Osteoblast (primary cell): ENCODE measurements around the gene CREBL2. TPM values are rescaled to one million over a fixed set of nuclear protein-coding genes. Genes with fewer than 3 reads are reported as not detected.
A peak's percentile ranks its signal among the peaks of the same experiment; 100 is the strongest.
"Not testable (repeated sequence)": the region's sequence is repeated elsewhere in the genome, so short reads cannot be mapped to it uniquely, and the experiment has no call there.

ENCODE experiments used
- DNase-seq: peaks from one replicate; pipeline ENCODE4 v3.0.0; 2011; ENCODE audit warnings: low spot score, mixed read lengths; ENCODE audit not compliant: insufficient read length; ENCODE audit errors: missing footprints
- H2AFZ ChIP-seq: 2 replicates; pipeline ENCODE4 v1.6.0; 2011; ENCODE audit warnings: mild to moderate bottlenecking, low read length
- H3K27ac ChIP-seq: 2 replicates; pipeline ENCODE4 v1.5.1; 2011; ENCODE audit warnings: mild to moderate bottlenecking, low read depth, low read length, moderate library complexity
- H3K27me3 ChIP-seq: 2 replicates; pipeline ENCODE4 v1.6.0; 2012; ENCODE audit warnings: mild to moderate bottlenecking, control low read depth, inconsistent platforms, low read length, moderate library complexity; ENCODE audit not compliant: insufficient read depth
- H3K36me3 ChIP-seq: 2 replicates; pipeline ENCODE4 v1.5.1; 2011; ENCODE audit warnings: mild to moderate bottlenecking, low read length, control low read depth, moderate library complexity; ENCODE audit not compliant: insufficient read depth
- H3K4me1 ChIP-seq: 2 replicates; pipeline ENCODE4 v1.5.1; 2011; ENCODE audit warnings: mild to moderate bottlenecking, low read length, control low read depth, moderate library complexity; ENCODE audit not compliant: insufficient read depth
- H3K4me2 ChIP-seq: 2 replicates; pipeline ENCODE4 v1.6.0; 2011; ENCODE audit warnings: mild to moderate bottlenecking, low read length; ENCODE audit not compliant: insufficient read depth
- H3K4me3 ChIP-seq: fragments of 200-600 bp; sonication (generic); 3 replicates; pipeline ENCODE4 v1.5.1; 2012; ENCODE audit warnings: mild to moderate bottlenecking, low read length, inconsistent platforms; ENCODE audit not compliant: insufficient read depth
- H3K79me2 ChIP-seq: 2 replicates; pipeline ENCODE4 v1.6.0; 2012; ENCODE audit warnings: mild to moderate bottlenecking, low read length, control low read depth, inconsistent platforms; ENCODE audit not compliant: insufficient read depth
- H3K9me3 ChIP-seq: 2 replicates; pipeline ENCODE4 v1.5.1; 2011; ENCODE audit warnings: low read depth, low read length, control low read depth
- H4K20me1 ChIP-seq: 2 replicates; pipeline ENCODE4 v1.6.0; 2012; ENCODE audit warnings: mild to moderate bottlenecking, low read length, control low read depth; ENCODE audit not compliant: insufficient read depth
- CTCF ChIP-seq: IDR thresholded peaks from 2 replicates; pipeline ENCODE4 v1.5.1; 2011; ENCODE audit warnings: mild to moderate bottlenecking, low read depth, low read length, moderate library complexity; ENCODE audit errors: extremely low read depth
- total RNA-seq: library from RNA; depleted of rRNA; stranded (reverse); fragments of >200 nt; gene quantifications from 2 replicates; pipeline ENCODE4 v1.2.3, GENCODE V29; 2012

The CREBL2 gene
- total RNA-seq, 1 donor: 47.0 TPM

GRCh38 chr12:12577786-12578185 is 33.9 kb upstream of the CREBL2 start:
- Histone ChIP-seq H3K27me3 (no peaks in the 10 kb centered on the region), H3K4me1 (no peaks in the 10 kb centered on the region), H3K27ac (no peak overlapping the region), H4K20me1 (no peaks in the 10 kb centered on the region), H3K4me2 (no peak overlapping the region), H3K36me3 (no peaks in the 10 kb centered on the region), H3K9me3 (no peaks in the 10 kb centered on the region), H2AFZ (no peak overlapping the region), H3K79me2 (no peaks in the 10 kb centered on the region), H3K4me3 (no peak overlapping the region)
- DNase-seq: no peak
- TF ChIP-seq CTCF: no peak

GRCh38 chr12:12580716-12581115 is 31.0 kb upstream of the CREBL2 start:
- not testable (repeated sequence) for H3K79me2 ChIP-seq, H3K4me1 ChIP-seq, H3K4me2 ChIP-seq, H3K4me3 ChIP-seq, H3K27ac ChIP-seq, DNase-seq, H2AFZ ChIP-seq, H3K9me3 ChIP-seq, H3K27me3 ChIP-seq, H4K20me1 ChIP-seq, H3K36me3 ChIP-seq

GRCh38 chr12:12582193-12582881 is 29.3 kb upstream of the CREBL2 start:
- no peak for DNase-seq
- H3K36me3 ChIP-seq: no peaks in the 10 kb centered on the region
- H3K27ac ChIP-seq: no peak overlapping the region
- H3K27me3 ChIP-seq: no peaks in the 10 kb centered on the region
- no peaks in the 10 kb centered on the region for H3K79me2 ChIP-seq
- H2AFZ ChIP-seq: no peak overlapping the region
- H4K20me1 ChIP-seq: no peaks in the 10 kb centered on the region
- H3K4me2 ChIP-seq: no peak overlapping the region
- H3K4me1 ChIP-seq: no peaks in the 10 kb centered on the region
- TF ChIP-seq CTCF: no peak
- no peaks in the 10 kb centered on the region for H3K9me3 ChIP-seq
- H3K4me3 ChIP-seq: no peak overlapping the region

GRCh38 chr12:12582895-12583303 is 28.8 kb upstream of the CREBL2 start:
- H3K9me3 ChIP-seq: no peaks in the 10 kb centered on the region
- no peaks in the 10 kb centered on the region for H3K27me3 ChIP-seq
- peak overlapping the region; percentile 26 for H3K27ac ChIP-seq
- H3K4me1 ChIP-seq: no peaks in the 10 kb centered on the region
- no peak for DNase-seq
- H2AFZ ChIP-seq: no peak overlapping the region
- H3K36me3 ChIP-seq: no peaks in the 10 kb centered on the region
- H3K4me2 ChIP-seq: no peak overlapping the region
- TF ChIP-seq CTCF: no peak
- no peaks in the 10 kb centered on the region for H4K20me1 ChIP-seq
- H3K79me2 ChIP-seq: no peaks in the 10 kb centered on the region
- no peak overlapping the region for H3K4me3 ChIP-seq
